ENCODE measurements around the gene HOXA6.
A peak's percentile ranks its signal among the peaks of the same experiment; 100 is the strongest.

The HOXA6 gene

DNA sequence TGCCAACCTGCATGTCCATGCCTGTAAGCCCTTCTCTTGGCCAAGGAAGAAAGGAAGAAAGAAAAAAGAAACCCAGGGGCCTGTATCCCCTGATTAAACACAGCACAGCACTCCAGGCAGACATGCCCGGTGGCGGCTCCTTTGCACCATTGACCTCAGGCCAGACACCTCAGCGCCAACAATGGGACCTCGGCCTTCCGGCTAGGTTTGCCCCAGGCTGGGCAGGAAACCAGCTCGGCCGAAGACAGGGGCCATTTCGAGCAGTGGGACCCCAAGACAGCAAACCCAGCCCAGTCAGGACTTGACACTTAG, 23.7 kb upstream of the HOXA6 start:
- TF ChIP-seq, protein P1, sequence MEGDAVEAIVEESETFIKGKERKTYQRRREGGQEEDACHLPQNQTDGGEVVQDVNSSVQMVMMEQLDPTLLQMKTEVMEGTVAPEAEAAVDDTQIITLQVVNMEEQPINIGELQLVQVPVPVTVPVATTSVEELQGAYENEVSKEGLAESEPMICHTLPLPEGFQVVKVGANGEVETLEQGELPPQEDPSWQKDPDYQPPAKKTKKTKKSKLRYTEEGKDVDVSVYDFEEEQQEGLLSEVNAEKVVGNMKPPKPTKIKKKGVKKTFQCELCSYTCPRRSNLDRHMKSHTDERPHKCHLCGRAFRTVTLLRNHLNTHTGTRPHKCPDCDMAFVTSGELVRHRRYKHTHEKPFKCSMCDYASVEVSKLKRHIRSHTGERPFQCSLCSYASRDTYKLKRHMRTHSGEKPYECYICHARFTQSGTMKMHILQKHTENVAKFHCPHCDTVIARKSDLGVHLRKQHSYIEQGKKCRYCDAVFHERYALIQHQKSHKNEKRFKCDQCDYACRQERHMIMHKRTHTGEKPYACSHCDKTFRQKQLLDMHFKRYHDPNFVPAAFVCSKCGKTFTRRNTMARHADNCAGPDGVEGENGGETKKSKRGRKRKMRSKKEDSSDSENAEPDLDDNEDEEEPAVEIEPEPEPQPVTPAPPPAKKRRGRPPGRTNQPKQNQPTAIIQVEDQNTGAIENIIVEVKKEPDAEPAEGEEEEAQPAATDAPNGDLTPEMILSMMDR (IDR thresholded peaks at IDR 0.05): no peak
- TF ChIP-seq ZFX (IDR thresholded peaks at IDR 0.05; ENCODE audit: borderline replicate concordance): no peak
- peak overlapping the region; percentile 81; the same call in 1 of the 2 replicates for H3K27ac ChIP-seq

DNA sequence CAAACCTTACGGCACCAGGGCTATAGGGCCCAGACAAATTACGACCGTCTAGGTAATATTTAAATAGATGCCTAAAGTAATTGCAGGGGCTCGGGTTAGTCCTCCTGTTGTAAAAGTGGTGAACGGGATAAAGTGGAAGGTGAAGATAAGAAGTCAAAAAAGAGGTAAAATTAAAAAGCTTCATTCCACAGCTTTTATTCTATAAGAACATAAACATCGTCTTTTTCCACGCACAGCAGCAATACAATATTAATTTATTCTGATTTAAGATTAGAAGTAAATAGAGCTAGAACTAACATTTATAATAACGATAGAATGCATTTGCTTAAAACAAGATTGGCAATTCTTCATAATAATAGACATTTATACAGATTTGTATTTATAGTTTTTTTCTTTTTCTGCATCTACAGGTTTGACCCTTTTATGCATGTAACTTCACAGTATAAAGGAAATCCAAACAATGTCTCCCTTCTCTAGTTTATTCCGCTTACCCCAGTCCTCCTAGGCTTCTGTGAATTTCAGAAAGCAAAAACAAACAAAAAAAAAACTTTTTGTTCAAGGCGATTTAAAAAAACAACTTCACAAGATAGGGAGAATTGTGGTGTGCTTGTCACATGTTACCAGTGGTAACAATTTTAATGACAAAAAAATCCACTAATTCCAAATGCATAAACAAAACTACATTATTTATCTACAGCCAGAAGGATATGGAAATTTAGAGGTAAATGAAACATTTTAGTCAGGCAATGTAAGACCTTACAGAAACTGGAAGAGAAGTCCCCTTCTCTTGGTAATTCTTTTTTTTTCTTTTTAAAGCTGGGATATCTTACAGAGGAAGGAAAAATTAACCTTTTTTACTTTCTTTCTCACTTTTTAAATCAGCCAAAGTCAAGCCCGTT, 23.1 kb upstream of the HOXA6 start:
- H3K27ac ChIP-seq: 0 out of 2 replicates have a peak overlapping the region, but pooled peaks have one; percentile 81
- TF ChIP-seq, protein P1 (IDR thresholded peaks at IDR 0.05): no peak
- no peak for TF ChIP-seq ZFX (IDR thresholded peaks at IDR 0.05; ENCODE audit: borderline replicate concordance)

DNA sequence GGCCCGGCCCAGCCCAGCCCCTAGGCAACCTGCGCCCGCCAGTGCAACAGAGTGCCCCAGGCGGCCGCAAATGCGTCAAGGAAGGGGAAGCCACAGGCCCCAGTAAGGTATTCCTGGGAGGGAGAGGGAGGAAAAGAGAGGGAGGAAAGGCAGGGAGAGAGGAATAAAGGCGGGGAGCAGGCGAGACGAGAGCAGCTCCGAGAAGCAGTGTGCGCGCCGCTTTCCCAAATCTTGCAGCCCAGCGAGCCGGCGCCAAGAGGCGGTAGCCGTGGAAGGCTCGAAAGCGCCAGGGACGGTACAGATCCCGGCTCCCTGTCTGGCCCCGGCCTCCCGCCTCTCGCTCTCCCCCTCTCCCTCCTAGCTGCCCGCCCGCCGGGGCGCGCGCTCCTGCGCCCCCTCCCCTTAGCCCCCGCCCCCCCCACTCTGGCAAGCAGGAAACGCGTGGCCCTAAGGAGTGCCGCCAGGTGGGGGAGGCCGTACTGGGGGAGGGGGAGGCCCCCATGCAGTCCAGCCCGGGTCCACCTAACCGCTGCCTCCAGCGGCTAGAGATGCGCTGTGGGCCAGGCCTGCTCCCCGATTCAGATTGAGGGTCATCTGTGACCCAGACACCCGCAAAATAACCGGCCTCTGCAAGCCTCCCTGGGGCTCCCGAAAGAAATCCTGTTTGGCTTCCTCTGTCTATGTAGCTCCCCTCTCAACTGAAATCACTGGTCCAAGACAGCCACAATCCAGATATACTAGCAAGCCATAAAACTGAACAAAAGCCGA, 22.3 kb upstream of the HOXA6 start:
- peak overlapping the region; percentile 48 for H3K27ac ChIP-seq
- no peak for TF ChIP-seq ZFX (IDR thresholded peaks at IDR 0.05; ENCODE audit: borderline replicate concordance)
- TF ChIP-seq, protein P1 (IDR thresholded peaks at IDR 0.05): 0 out of 2 replicates have a peak, but pooled peaks have one; percentile 13

DNA sequence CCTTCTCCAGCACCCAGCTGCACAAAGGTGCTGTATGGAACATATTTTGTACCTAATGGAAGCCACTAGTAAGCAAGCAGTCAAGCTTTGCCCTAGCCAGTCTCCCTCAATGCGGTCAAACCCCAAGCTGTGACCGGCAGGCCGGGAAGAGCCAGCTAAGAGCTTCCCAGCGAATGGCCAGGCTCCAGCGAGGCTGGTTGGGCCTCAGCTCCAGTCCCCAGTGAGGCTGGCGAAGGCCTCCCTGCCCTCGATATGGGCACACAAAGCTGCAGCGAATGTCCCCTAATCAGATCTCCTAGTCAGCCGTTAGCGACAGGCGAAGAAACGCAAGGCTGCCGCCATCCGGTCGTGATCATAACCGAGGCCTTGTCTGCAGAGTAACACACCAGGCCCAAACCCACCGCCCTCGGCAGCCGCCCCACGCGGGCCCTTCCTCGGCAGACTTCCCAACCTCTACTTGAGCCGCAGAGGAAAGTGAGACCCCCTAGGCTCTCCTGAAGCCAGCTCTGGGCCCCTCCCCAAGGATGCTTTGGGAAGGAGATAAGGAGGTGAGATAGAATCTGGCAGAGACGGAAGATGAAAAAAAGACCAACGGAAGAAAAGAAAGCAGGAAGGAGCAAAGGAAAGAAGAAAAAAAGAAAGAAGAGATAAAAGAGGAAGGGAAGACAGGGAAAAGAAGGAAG, 20.8 kb upstream of the HOXA6 start:
- TF ChIP-seq, protein P1 (IDR thresholded peaks at IDR 0.05): no peak
- TF ChIP-seq ZFX (IDR thresholded peaks at IDR 0.05; ENCODE audit: borderline replicate concordance): no peak
- H3K27ac ChIP-seq: peak overlapping the region; percentile 48

DNA sequence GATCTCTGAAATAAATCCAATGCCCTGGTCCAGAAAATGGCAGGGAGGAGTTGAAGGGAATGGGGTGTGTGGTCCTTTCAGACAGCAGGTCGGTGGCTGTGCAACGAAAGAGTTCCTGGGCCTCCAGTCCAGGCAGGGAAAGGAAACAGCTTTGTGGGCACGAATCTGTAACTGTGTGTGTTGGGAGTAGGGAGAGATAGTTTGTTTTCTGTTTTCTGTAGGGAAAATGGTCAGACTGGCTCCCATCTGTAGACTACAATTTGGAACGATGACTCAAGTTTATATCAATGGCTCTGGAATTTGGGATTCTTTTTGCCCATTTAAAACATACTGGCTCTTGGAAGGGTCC, 20.3 kb upstream of the HOXA6 start:
- TF ChIP-seq, protein P1 (IDR thresholded peaks at IDR 0.05): no peak
- TF ChIP-seq ZFX (IDR thresholded peaks at IDR 0.05; ENCODE audit: borderline replicate concordance): no peak
- peak overlapping the region; percentile 48 for H3K27ac ChIP-seq

DNA sequence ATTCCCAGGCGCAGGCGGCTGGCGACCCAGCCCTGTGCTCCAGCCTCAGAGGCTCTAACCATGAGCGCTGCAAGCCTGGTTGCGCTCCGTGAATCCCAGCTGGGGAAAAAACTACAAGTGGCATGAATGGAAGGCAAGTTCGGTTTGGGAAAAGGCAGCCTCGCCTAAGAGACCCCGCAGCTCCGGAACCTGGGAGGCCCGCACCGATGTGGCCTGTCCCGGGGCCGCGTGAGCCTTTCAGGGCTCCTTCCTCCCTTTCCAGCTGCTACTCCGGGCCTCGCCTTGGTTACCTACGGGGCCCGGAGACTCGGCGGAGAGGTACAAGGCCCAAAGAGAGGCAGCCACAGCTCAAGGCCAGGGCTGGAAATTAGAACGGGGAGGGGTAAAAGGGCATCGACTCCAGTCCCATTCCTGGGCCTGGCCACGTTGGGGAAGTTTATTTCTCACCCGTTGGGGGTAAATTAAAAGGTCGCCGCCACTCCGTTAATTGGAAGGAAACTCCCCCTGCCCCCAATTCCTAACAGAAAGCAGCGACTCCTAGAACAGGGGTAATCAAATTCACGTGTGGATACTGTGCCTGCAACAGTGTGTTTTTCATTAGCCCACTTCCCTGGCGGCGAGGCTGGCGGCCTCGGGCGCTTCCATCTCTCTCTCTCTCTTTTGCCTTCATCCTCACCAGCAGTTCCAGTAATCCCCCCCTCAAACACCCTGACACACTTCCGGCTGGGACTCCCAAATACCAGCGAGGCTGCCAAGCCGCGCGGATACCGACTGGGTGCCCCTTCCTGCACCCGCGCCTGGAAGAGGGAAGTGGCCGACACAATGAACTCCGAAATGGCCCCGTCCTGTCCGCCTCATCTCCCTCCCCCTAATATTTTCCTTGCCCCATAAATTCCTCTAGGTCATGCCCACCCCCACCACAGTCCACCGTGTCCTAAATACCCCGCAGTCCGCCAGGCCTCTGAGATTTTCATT, 19.2 kb upstream of the HOXA6 start:
- TF ChIP-seq, protein P1 (IDR thresholded peaks at IDR 0.05): no peak
- TF ChIP-seq ZFX (IDR thresholded peaks at IDR 0.05; ENCODE audit: borderline replicate concordance): no peak
- H3K27ac ChIP-seq: no peak overlapping the region

All from 22Rv1 (cell line).